Prostate gland (tissue), 2 donors: Measurements from ENCODE around the gene NAA15. TPM values are rescaled to one million over a fixed set of nuclear protein-coding genes. Genes with fewer than 3 reads are reported as not detected.

Source experiments
- DNase-seq: peaks from one replicate; pipeline ENCODE4 v3.0.0-alpha.2; 2019; ENCODE audit warnings: low spot score
- H3K27ac ChIP-seq, 2 donors: fragments of 200-600 bp; sonication (generic); 2 replicates each; pipeline ENCODE4 v1.5.1; 2017 to 2019
- H3K27me3 ChIP-seq: fragments of 200-600 bp; sonication (generic); replicated peaks from 2 replicates; pipeline ENCODE4 v1.5.1; 2019; ENCODE audit not compliant: insufficient read depth
- H3K36me3 ChIP-seq, 2 donors: fragments of 200-600 bp; sonication (generic); 1 replicate in 1 of 2; 2 replicates in 1 of 2; pipeline versions ENCODE4 v1.5.1 to v1.8.1; 2017 to 2019
- H3K4me1 ChIP-seq: fragments of 200-600 bp; sonication (generic); replicated peaks from 2 replicates; pipeline ENCODE4 v1.5.1; 2019
- H3K4me3 ChIP-seq, 2 donors: fragments of 200-600 bp; sonication (generic); 2 replicates each; pipeline ENCODE4 v1.5.1; 2017 to 2019
- H3K9me3 ChIP-seq: fragments of 200-600 bp; sonication (generic); 2 replicates; pipeline ENCODE4 v1.5.1; 2017
- CTCF ChIP-seq, 4 experiments: fragments of 200-600 bp in 2 of 4; fragments of 450-650 bp in 2 of 4; sonication (generic) in 2 of 4; IDR thresholded peaks; 1 replicate in 3 of 4; 2 replicates in 1 of 4; pipeline ENCODE4 v1.5.1; 2016 to 2019; ENCODE audit warnings: antibody characterized with exemption in 4 of 4, mild to moderate bottlenecking in 2 of 4, moderate library complexity in 2 of 4
- POLR2A ChIP-seq: fragments of 450-650 bp; IDR thresholded peaks from one replicate; pipeline ENCODE4 v1.6.1; 2016; ENCODE audit warnings: antibody characterized with exemption, mild to moderate bottlenecking
- POLR2AphosphoS5 ChIP-seq: sonication (generic); formaldehyde crosslinking; IDR thresholded peaks from one replicate; pipeline ENCODE4 v1.6.1; 2017; ENCODE audit warnings: antibody characterized with exemption
- WGBS: methylation state at CpG from one replicate; pipeline ENCODE4 v1.1.5; 2018; 5-methylcytosine and 5-hydroxymethylcytosine counted together
- intact Hi-C: fragments of 100-400 bp; cut with DNase I; formaldehyde crosslinking; loops from one replicate; pipeline ENCODE4 v1.14.2; 2022
- total RNA-seq, 2 donors: library from RNA; depleted of rRNA; stranded (reverse); fragments of >200 nt; gene quantifications; one replicate each; pipeline ENCODE4 v1.1.0, GENCODE V29; 2016

The NAA15 gene
- total RNA-seq, 2 donors from 2014 or later: 19.3 to 22.9 TPM

GRCh38 chr4:139454111-139455045 lies 153.1 kb downstream of the NAA15 start, which contains the start of gene RAB33B:
Gene RAB33B (plus strand): TSS chr4:139454121. CDS start chr4:139454196, 75 bp downstream.
- Histone ChIP-seq H3K4me1 (peaks cover 4% of the 10 kb centered on the region), H3K27ac (peak within 1 kb of the TSS; percentile 97 to 98), H3K4me3 (peak within 1 kb of the TSS; percentile 64 to 81), H3K36me3 (no peaks in the 10 kb centered on the region), H3K9me3 (no peaks in the 10 kb centered on the region), H3K27me3 (no peaks in the 10 kb centered on the region)
- WGBS: under 1% methylated on average over 46 of the region's 46 CpGs
- intact Hi-C loops: loop anchor here (5.0 kb wide), 2 partner anchors 103 to 152 kb away; partner anchors contain the start of genes NAA15, NDUFC1 and SETD7
- DNase-seq: no peak
- TF ChIP-seq CTCF (IDR thresholded peaks at IDR 0.05): no peak
- TF ChIP-seq POLR2A: peak; percentile 84
- peak; percentile 64 for TF ChIP-seq POLR2AphosphoS5

GRCh38 chr4:139455126-139455538 lies 153.8 kb downstream of the NAA15 start:
- H3K27me3 ChIP-seq: no peaks in the 10 kb centered on the region
- peak overlapping the region; percentile 97 to 98 for H3K27ac ChIP-seq
- peak overlapping the region; percentile 64 to 81 for H3K4me3 ChIP-seq
- TF ChIP-seq POLR2AphosphoS5 (no peak), CTCF (IDR thresholded peaks at IDR 0.05) (no peak), POLR2A (no peak)
- intact Hi-C loops: no loop called here
- peaks cover 4% of the 10 kb centered on the region for H3K4me1 ChIP-seq
- WGBS: 33% methylated on average over 6 of the region's 6 CpGs
- DNase-seq: no peak
- no peaks in the 10 kb centered on the region for H3K9me3 ChIP-seq
- H3K36me3 ChIP-seq: no peaks in the 10 kb centered on the region

GRCh38 chr4:139457318-139457717 lies 156.0 kb downstream of the NAA15 start:
- WGBS: 75% methylated on average over 4 of the region's 4 CpGs
- no peak for DNase-seq
- no peak overlapping the region for H3K4me3 ChIP-seq
- no peak for TF ChIP-seq CTCF (IDR thresholded peaks at IDR 0.05)
- TF ChIP-seq POLR2AphosphoS5: no peak
- TF ChIP-seq POLR2A: no peak
- no peaks in the 10 kb centered on the region for H3K9me3 ChIP-seq
- intact Hi-C loops: no loop called here
- H3K27me3 ChIP-seq: no peaks in the 10 kb centered on the region
- H3K27ac ChIP-seq: no peak overlapping the region
- peaks cover 4% of the 10 kb centered on the region for H3K4me1 ChIP-seq
- no peaks in the 10 kb centered on the region for H3K36me3 ChIP-seq

GRCh38 chr4:139458543-139458942 lies 157.2 kb downstream of the NAA15 start:
- Histone ChIP-seq H3K36me3 (no peaks in the 10 kb centered on the region), H3K27ac (no peak overlapping the region), H3K4me3 (no peak overlapping the region), H3K27me3 (no peaks in the 10 kb centered on the region), H3K4me1 (peaks cover 4% of the 10 kb centered on the region), H3K9me3 (no peaks in the 10 kb centered on the region)
- TF ChIP-seq POLR2AphosphoS5 (no peak), CTCF (IDR thresholded peaks at IDR 0.05) (no peak), POLR2A (no peak)
- 79% methylated on average over 1 of the region's 1 CpG for WGBS
- intact Hi-C loops: no loop called here
- DNase-seq: no peak
